Thyroid gland (tissue), 4 donors: Measurements from ENCODE around the gene SPATA31E1. TPM values are rescaled to one million over a fixed set of nuclear protein-coding genes. Genes with fewer than 3 reads are reported as not detected.

Source experiments
- DNase-seq, 2 donors: peaks; one replicate each; pipeline ENCODE4 v3.0.0-alpha.2; 2019
- H3K27ac ChIP-seq, 3 donors: fragments of 200-600 bp; sonication (generic); 1 replicate in 2 of 3; 2 replicates in 1 of 3; pipeline ENCODE4 v1.5.1; 2016 to 2019; ENCODE audit warnings: mild to moderate bottlenecking in 1 of 3, moderate library complexity in 1 of 3
- H3K27me3 ChIP-seq: fragments of 200-600 bp; sonication (generic); one replicate; pipeline ENCODE4 v1.5.1; 2019
- H3K36me3 ChIP-seq, 2 donors: fragments of 200-600 bp; sonication (generic); one replicate each; pipeline ENCODE4 v1.5.1; 2016 to 2019
- H3K4me1 ChIP-seq, 2 donors: fragments of 200-600 bp; sonication (generic); one replicate each; pipeline ENCODE4 v1.5.1; 2017 to 2019
- H3K4me3 ChIP-seq, 3 donors: fragments of 200-600 bp; sonication (generic); replicated peaks in 1 of 3; 1 replicate in 2 of 3; 2 replicates in 1 of 3; pipeline ENCODE4 v1.5.1; 2016; ENCODE audit warnings: mild to moderate bottlenecking in 1 of 3
- H3K9me3 ChIP-seq: fragments of 200-600 bp; sonication (generic); one replicate; pipeline ENCODE4 v1.5.1; 2017
- CTCF ChIP-seq, 6 experiments: fragments of 200-600 bp in 3 of 6; fragments of 450-650 bp in 3 of 6; sonication (generic) in 3 of 6; IDR thresholded peaks; one replicate each; pipeline ENCODE4 v1.5.1; 2016 to 2019; ENCODE audit warnings: antibody characterized with exemption in 6 of 6, mild to moderate bottlenecking in 2 of 6, inconsistent platforms in 1 of 6, moderate library complexity in 1 of 6
- POLR2A ChIP-seq, 2 donors: fragments of 450-650 bp; IDR thresholded peaks; one replicate each; pipeline ENCODE4 v1.6.1; 2017; ENCODE audit warnings: antibody characterized with exemption in 2 of 2, mild to moderate bottlenecking in 2 of 2, moderate library complexity in 1 of 2
- WGBS, 2 donors: methylation state at CpG; one replicate each; pipeline ENCODE4 v1.1.5; 2017; 5-methylcytosine and 5-hydroxymethylcytosine counted together
- intact Hi-C: fragments of 100-400 bp; cut with DNase I; formaldehyde crosslinking; loops from one replicate; pipeline ENCODE4 v1.15.1; 2023
- total RNA-seq, 4 donors: library from RNA; depleted of rRNA; stranded (reverse); fragments of >200 nt; gene quantifications; one replicate each; pipeline ENCODE4 v1.2.3, GENCODE V29; 2016

SPATA31E1 gene
- total RNA-seq, 4 donors from 2014 or later, result under 0.01 TPM; not detected in 3

DNA sequence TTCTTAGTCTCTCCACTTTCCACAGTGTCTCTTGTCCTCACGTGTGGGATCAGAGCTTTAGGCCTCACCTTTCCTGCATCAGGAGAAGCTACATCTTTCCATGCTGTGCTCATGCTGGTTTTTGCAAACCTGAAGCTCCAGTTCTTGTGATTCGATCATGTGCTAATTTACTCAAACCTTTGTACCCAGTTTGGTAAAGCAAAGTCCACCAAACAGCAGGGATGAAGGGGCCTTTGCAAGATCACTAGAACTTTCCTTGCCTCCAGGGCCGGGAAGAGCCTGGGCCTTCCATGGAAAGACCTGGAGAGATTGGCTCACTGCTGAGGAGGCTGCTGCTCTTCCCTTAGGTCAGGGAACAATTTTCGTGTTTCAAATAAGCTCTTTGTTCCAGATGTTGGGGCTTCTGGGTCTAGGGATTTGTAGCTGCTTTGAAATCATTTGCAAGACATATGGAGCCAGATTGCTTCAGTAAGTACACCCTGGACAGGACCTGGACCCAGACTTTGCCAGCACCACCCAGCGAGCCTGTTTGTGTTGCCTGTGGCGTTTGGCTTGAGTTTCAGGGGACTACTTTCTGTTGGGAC, 18.7 kb upstream of the SPATA31E1 start:
- Histone ChIP-seq H3K4me3 (no peak overlapping the region), H3K27me3 (no peaks in the 10 kb centered on the region), H3K4me1 (no peaks in the 10 kb centered on the region), H3K36me3 (no peaks in the 10 kb centered on the region), H3K27ac (no peak overlapping the region), H3K9me3 (no peaks in the 10 kb centered on the region)
- TF ChIP-seq CTCF (IDR thresholded peaks at IDR 0.05), result no peak
- no peak for TF ChIP-seq POLR2A (IDR thresholded peaks at IDR 0.05)
- no peak for DNase-seq
- WGBS, 2 donors, result 81 to 89% methylated on average over 6 of the region's 6 CpGs
- intact Hi-C loops, result no loop called here

GRCh38 chr9:87864915-87865314, 17.8 kb upstream of the SPATA31E1 start:
- no peak overlapping the region for H3K27ac ChIP-seq
- H3K4me1 ChIP-seq, result no peaks in the 10 kb centered on the region
- H3K4me3 ChIP-seq, result no peak overlapping the region
- WGBS, 2 donors, result 87 to 91% methylated on average over 3 of the region's 3 CpGs
- no peak for DNase-seq
- no peaks in the 10 kb centered on the region for H3K9me3 ChIP-seq
- no peaks in the 10 kb centered on the region for H3K27me3 ChIP-seq
- intact Hi-C loops, result no loop called here
- H3K36me3 ChIP-seq, result no peaks in the 10 kb centered on the region
- TF ChIP-seq CTCF (IDR thresholded peaks at IDR 0.05) (no peak), POLR2A (IDR thresholded peaks at IDR 0.05) (no peak)

DNA sequence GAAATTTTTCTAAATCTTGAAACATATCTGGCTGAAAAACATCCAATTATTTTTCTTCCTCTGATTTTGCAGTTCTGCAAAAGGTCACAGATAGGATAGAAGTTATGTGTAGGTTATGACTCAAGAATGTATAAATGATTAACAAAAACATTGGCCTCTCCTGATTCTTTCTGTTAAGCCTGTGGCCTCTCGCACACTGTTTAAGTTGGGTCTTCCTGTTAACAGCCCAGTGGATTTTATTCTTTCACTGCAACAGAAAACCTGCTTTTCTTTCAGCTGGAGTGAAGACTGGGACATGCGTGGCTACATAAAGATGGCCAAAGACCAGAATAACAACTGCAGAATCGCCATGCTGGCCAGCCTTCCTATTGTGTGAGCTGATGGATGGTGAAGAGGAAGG, 17.1 kb upstream of the SPATA31E1 start:
- intact Hi-C loops, result no loop called here

DNA sequence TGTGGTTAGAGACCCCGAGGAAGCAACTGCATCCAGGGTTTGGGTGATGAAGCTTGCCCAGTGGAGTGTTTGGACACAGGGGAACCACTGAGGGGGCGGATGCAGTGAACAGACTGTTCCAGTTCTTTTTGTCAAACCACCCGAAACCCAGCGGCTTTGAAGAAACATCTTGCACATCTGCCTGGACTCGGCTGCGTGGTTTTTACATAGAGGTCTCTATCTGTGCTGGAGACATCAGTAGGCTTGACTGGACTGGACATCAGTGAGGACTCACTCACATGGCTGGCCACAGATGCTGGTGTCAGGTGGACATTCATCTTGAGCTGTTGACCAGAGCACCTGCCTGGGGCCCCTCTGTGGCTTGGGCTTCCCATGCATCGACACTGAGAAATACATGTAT, 15.3 kb upstream of the SPATA31E1 start:
- no peak for DNase-seq
- intact Hi-C loops, result no loop called here
- no peak for TF ChIP-seq CTCF (IDR thresholded peaks at IDR 0.05)
- no peak for TF ChIP-seq POLR2A (IDR thresholded peaks at IDR 0.05)
- 88 to 92% methylated on average over 5 to 7 of the region's 7 CpGs for WGBS, 2 donors
- no peaks in the 10 kb centered on the region for H3K9me3 ChIP-seq
- H3K4me3 ChIP-seq, result no peak overlapping the region
- H3K36me3 ChIP-seq, result no peaks in the 10 kb centered on the region
- H3K27me3 ChIP-seq, result no peaks in the 10 kb centered on the region
- H3K27ac ChIP-seq, result no peak overlapping the region
- H3K4me1 ChIP-seq, result no peaks in the 10 kb centered on the region

More for the DNA sequence above, 17.1 kb upstream of the SPATA31E1 start:
- DNase-seq, result no peak
- Histone ChIP-seq H3K27ac (no peak overlapping the region), H3K4me3 (no peak overlapping the region), H3K27me3 (no peaks in the 10 kb centered on the region), H3K9me3 (no peaks in the 10 kb centered on the region), H3K36me3 (no peaks in the 10 kb centered on the region), H3K4me1 (no peaks in the 10 kb centered on the region)
- 78 to 83% methylated on average over 3 of the region's 3 CpGs for WGBS, 2 donors
- TF ChIP-seq POLR2A (IDR thresholded peaks at IDR 0.05) (no peak), CTCF (IDR thresholded peaks at IDR 0.05) (no peak)

DNA sequence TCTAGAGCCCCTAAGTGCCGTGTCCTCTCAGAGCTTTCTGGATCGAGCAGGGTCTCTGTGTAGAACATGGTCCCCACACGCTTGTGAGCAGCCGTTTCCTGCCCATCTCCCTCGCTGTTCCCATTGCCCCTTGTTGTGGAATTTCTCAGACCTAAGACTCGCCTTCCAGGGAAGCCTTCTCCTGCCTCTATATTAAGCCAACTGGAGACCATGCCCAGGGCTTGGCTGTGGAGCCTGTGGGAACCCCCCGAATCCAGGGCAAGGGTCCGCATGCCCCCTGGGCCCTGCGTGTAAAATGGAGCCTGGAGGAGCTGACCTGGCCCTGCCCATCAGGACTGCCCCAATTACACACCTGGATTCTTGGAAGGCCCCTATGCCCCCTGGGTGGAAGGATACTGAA, 14.5 kb upstream of the SPATA31E1 start:
- H3K9me3 ChIP-seq, result no peaks in the 10 kb centered on the region
- H3K4me3 ChIP-seq, result no peak overlapping the region
- intact Hi-C loops, result no loop called here
- H3K36me3 ChIP-seq, result no peaks in the 10 kb centered on the region
- no peak for DNase-seq
- TF ChIP-seq CTCF (IDR thresholded peaks at IDR 0.05) (no peak), POLR2A (IDR thresholded peaks at IDR 0.05) (no peak)
- WGBS, 2 donors, result 90 to 94% methylated on average over 5 to 8 of the region's 9 CpGs
- H3K27ac ChIP-seq, result no peak overlapping the region
- no peaks in the 10 kb centered on the region for H3K4me1 ChIP-seq
- no peaks in the 10 kb centered on the region for H3K27me3 ChIP-seq
